Stimulated activated CD4-positive, alpha-beta T cell treated with anti-CD3 and anti-CD28 coated beads, Interleukin-12 subunit alpha, Interleukin-12 subunit beta, amount 100 ng/mL, for 48 hours (primary cell): ENCODE results near the gene POGZ.

Source experiments
- DNase-seq, 3 donors: peaks; one replicate each; pipeline ENCODE4 v3.0.0-alpha.2; 2020; ENCODE audit warnings: low read depth in 2 of 3, low spot score in 1 of 3

POGZ gene, protein sequence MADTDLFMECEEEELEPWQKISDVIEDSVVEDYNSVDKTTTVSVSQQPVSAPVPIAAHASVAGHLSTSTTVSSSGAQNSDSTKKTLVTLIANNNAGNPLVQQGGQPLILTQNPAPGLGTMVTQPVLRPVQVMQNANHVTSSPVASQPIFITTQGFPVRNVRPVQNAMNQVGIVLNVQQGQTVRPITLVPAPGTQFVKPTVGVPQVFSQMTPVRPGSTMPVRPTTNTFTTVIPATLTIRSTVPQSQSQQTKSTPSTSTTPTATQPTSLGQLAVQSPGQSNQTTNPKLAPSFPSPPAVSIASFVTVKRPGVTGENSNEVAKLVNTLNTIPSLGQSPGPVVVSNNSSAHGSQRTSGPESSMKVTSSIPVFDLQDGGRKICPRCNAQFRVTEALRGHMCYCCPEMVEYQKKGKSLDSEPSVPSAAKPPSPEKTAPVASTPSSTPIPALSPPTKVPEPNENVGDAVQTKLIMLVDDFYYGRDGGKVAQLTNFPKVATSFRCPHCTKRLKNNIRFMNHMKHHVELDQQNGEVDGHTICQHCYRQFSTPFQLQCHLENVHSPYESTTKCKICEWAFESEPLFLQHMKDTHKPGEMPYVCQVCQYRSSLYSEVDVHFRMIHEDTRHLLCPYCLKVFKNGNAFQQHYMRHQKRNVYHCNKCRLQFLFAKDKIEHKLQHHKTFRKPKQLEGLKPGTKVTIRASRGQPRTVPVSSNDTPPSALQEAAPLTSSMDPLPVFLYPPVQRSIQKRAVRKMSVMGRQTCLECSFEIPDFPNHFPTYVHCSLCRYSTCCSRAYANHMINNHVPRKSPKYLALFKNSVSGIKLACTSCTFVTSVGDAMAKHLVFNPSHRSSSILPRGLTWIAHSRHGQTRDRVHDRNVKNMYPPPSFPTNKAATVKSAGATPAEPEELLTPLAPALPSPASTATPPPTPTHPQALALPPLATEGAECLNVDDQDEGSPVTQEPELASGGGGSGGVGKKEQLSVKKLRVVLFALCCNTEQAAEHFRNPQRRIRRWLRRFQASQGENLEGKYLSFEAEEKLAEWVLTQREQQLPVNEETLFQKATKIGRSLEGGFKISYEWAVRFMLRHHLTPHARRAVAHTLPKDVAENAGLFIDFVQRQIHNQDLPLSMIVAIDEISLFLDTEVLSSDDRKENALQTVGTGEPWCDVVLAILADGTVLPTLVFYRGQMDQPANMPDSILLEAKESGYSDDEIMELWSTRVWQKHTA (N-terminal part only)

DNA sequence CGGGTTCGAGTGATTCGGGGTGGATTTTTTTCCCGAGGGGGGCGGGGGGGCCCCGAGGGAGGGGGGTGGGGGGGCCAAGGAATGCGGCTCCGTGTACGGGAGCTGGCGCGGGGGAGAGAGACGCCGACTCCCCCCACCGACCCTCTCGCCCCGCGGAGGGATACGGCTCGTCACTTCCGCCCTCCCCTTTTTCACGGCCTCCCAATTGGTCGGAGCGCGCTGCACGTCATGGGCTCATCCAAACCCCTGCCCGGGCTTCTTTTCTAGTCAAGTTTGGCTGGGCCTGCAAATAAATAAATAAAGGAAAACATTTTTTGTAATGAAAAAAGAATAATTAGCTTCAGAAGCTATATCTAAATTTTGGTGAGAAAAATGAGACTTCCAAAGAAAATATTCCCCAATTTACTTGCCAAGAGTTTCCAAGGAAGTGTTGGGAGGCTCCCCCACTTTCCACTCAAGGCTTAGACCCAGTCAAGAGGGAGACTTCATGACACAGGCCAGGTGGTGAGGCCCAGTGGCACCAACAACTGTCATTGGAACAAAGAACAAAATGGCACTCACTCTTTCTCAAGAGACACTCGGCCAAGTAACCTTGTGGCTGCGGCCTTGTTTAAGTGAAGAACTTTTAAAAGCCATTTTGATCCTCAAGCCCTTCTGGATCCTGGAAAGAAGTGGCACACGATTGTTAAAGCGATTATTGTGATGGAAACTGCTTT, at the start of gene POGZ:
POGZ (minus strand) TSS at position 164 of the 716 bp plus-strand sequence. CDS start 17,290 bp downstream, outside the sequence.
- DNase-seq = peak; percentile 90 to 93 (median 92)

DNA sequence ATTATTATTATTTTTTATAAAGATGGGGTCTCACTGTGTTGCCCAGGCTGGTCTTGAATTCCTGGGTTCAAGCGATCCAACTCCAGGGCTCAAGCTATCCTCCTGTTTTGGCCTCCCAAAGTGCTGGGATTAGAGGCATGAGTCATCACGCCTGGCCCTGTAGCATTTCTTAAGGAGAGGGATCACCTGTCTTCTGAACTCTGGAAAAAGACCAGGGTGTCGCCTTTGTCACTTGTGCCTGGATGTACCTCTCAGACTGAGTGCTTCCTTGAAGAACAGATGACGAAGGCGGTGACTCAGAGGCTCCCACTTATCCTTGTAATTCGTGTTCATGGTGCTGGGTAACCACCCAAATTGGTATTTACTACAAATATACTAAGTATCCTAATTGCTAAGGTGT, 49.5 kb upstream of the POGZ start:
- DNase-seq = no peak

DNA sequence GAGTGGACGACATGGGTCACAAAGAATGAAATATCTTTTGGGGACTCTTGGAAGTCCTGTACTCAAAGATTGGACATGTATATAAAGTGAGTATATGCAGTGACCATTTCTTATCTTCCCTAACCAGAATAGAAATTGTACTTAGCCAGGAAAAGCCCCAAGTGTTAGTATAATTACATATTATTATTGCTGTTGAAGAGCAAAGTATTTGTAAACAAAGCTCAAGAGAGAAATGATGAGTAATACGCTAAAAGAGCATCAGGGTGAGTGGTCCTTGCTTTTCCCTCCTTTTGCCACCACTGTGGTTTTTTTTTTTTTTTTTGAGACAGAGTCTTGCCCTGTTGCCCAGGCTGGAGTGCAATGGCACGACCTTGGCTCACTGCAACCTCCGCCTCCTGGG, 45.5 kb upstream of the POGZ start:
- no peak for DNase-seq

DNA sequence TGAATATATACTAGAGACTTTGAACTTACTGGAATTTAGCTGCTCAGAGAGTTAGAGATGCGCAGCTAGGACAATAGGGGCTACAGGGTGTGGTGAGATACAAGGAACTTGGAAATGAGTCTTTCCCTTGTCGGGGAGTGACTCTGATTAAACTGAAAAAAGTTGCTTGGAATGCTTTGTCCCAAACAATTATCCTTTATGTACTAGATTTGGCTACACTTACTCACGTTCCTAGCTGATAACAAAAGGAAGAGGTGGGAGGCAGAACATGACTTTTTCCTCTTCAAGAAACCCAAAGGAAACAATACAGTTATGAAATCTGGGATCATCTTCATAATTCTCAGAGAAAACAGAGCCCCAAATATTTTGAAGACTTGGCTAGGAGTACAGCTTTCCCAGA, 45.0 kb upstream of the POGZ start:
- DNase-seq = no peak

DNA sequence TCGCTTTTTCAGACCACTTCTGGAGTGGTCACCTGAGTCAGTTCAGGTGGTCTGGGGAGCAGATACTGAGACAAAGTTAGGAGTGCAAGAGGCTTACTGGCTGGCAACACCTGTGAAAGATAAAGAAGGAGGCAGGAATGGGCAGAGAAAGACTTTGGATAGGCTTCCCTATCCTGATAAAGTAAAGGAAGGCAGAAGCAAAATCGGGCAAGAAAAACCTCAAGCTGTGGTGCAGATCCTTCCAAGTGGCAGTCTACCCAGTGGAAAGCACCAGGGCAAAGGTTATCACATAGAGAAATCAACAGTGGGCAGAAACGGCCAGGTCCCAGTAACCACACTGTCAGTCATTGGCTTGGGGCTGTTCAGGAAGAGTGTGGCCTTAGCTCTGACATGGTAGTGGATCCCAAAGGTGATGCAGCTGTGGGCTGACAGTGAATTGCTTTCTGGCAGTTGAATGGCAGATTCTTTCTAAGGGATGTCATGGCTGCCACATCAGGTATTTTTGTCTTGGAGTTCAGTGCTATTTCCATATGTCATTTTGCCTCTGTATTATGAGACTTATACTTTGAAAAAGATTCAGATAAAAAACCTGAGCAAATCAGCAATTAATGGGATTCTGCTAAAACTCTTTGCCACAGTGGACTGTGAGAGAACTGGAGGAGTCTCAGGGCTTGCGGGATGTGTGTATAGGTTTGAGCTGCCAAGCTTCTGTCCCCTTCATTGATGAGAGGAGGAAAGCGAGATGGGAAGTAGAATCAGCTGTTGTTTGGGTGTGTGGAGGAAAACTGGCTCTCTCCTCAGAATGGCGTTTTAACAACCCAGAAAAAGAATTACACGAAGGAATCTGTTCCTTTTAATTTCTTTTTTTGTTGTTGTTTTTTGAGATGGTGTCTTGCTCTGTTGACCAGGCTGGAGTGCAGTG, 43.8 kb upstream of the POGZ start:
- DNase-seq = no peak

DNA sequence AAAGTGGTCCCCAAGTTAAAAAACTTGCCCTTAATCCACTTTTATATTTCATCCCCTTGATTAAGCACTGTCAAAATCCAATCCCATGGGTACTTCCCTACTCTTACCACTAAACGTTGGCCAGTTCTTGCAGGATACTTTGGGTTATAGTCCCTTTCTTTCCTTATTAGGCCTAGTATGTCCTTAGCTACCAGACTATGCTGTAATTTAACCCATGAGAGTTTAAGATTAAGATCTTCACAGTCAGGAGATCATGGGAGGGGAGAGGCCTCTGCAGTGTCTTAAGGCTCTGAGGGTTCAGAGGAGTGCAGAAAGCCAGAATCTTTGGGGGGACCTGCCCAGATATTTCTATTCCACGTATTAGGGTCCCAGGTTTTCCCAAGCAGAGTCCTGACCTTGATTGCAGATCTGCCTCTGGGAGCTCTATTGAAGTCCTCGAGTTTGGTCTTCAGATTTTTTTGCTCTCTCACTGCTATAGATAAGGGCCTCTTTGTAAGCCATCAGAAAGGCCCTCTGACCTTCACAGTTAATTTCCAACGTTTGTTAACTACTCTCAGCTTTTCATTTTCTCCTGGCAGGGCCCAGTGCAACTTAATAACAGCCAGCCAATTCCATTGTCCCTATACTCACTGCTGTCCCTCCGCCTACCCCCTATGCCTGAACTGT, 42.9 kb upstream of the POGZ start:
- DNase-seq = no peak

DNA sequence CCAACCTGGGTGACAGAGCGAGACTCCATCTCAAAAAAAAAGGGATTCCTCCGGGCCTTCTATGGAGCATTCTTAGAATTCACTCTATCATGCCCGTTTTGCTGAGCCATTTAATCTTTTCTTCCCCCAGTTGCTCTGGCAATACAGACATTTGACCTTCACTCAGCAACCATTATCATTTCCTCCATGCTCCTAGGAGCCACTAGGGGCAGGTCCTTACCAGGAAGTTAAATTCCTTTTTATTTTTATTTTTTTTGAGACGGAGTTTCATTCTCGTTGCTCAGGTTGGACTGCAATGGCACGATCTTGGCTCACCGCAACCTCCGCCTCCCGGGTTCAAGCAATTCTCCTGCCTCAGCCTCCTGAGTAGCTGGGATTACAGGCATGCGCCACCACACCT, 42.2 kb upstream of the POGZ start:
- DNase-seq = no peak

DNA sequence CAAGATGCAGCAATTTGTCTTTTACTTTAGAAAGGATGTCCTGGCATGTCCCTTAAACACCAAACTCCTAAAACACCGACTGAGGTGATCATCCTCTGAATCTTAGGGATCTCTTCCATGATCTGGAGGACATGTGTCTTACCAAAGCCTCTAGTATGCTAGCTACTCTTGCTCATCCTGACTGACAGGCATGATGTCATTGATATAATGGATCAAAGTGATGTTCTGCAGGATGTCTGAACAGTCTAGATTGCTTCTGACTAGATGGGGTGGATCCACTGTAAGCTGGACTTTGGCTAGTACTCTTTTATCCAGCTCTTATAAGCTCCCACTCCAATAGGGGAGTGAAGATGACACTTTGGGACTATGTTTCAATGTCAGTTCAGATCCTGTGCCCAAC, 40.6 kb upstream of the POGZ start:
- no peak for DNase-seq

DNA sequence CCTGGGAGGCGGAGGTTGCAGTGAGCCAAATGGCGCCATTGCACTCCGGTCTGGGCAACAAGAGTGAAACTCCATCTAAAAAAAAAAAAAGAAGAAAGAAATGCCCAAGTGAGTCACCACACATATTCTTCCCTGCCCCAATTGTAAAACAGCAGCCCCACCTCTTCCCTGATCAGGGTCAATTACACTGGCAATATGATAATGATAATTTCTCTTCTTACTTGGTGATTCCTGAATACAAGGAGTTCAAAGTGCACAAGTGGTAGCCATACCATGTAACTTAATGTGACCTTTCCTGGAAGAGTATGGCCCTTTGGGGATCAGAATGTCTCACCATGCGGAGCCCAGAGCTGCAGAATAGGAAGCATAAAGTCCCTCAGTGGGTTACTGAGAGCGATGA, 40.1 kb upstream of the POGZ start:
- DNase-seq = no peak

DNA sequence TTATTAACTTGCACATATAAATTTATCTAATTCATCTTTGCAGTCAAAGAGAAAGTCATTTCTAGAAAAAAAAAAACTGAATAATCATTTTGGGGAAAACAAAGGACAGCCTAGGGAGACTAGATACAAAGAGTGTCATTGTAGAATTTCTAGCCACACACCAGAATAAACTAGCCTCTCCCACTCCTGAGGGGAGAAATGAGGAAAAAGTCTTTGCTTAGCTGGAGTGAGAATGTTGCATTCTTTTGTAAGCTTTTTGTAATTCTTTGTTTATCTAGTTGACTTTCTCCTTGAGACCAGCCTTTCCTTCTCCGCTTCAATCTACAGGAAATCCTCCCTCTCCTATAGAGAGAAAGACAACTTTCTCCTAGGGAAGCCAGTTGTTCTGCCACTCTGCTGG, 36.0 kb upstream of the POGZ start:
- DNase-seq = no peak

DNA sequence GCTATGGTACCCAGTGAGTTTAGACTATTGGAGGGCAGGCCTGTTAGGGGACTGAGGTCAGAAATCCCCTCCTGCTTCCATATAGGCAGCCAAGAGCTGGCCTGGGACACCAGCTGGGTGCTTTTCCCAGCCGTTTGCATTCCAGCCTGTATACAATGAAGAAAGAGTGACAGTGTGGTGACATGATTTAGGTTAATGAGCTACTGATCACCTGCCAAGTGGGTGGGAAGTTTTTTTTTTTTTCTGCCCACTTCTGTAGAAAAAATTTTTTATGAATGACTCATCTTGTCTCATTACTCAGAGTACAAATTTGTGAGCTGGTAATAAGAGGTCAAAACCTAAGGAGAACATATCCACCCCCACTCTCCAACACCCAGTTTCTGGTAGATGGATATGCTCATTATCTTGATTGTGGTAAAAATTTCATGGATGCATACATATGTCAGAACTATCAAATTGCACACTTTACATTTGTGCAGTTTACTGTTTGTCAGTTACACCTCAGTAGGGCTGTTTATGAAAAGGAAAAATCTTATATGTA, 35.5 kb upstream of the POGZ start:
- no peak for DNase-seq

DNA sequence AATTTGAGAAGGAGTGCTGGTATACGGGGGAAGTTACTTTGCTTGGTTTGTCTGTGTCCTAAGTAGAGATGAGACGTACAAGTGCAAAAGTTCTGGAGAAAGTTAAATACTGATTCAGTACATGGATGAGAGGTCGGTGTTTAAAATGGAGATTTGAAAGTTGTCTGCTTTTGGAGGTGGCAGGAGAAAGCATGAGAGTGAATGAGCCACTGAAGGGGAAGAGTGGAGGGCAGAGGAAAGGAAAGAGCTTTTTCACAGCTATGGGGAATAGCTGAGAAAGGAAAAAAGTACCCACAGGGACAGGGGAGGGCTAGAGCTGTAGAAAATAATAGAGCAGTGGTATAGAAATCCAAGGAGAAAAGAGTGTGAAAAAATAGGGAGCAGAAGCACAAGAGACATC, 33.7 kb upstream of the POGZ start:
- no peak for DNase-seq

DNA sequence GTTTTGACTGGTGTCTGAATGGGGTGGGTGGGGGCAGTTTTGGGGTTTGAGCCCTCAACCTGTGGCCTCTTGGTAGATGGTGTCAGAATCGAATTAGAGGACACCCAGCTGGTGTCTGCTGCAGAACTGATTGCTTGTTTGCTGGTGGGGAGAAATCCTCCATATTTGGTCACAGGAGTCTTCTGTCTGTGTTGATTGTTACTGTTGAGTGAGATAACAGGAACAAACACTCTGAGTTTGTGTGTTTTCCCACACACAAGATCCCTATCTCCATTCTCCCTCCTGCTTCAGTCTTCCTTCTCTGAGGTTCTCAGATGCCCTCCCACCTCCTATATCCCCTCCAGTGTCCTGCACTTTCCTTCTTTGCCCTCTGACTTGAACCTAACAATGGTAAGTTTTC, 32.8 kb upstream of the POGZ start:
- DNase-seq = no peak

DNA sequence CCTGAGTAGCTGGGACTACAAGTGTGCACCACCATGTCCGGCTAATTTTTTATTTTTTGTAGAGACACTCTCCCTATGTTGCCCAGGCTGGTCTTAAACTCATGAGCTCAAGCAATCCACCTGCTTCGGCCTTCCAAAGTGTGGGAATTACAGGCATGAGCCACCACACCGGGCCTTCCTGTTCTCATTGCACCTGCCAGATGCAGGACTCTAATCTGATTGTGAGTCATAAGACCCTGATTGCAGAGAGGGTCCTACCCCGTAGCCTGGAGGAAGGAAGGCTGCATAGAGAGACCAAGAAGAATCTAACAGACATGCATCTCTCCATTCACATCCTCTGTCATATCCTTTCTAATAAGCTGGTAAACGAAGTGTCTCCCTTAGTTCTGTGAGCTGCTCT, 32.3 kb upstream of the POGZ start:
- no peak for DNase-seq

DNA sequence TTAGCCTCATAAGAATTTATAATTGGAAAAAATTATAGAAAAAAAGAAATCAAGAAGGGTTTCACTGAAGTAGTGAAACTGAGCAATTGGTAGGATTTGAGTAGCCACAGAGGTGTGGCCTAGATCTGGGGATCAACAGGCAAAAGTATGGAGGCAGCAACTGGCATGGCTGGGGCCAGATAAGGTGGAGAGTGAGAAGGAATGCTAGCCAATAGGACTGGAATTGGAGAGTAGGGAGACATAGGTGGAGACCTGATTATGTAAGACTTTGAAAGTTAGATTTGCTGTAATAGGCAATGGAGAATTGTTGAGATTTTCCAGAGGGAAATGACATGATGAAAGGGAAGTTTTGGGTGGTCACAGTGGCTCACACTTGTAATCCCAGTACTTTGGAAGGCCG, 27.3 kb upstream of the POGZ start:
- DNase-seq = no peak

DNA sequence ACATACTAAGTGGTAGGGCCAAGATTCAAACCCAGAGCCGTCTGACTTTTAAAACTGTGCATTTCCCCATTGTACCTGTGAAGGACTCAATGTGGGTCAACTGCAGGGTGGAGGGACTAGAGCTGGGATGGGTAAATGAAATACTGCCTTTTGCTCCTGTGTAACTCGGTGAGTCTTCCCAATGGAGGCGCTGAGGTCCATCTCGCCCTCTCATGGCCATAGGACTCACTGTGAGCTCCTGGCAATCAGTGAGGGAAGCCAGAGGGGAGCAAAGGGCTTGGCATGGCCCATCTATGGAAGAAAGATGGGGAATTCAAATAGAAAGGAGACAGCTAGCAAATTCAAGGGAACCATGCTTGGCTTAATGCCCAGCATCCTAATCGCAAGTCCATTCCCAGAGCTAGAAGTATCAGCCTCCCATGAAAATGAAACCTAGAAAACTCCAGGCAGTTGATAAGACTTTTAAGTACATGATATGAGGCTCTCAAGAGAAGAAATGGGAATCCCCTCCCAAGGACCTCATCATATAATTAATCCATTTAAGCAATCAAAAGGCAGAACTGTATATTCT, 26.5 kb upstream of the POGZ start:
- no peak for DNase-seq

DNA sequence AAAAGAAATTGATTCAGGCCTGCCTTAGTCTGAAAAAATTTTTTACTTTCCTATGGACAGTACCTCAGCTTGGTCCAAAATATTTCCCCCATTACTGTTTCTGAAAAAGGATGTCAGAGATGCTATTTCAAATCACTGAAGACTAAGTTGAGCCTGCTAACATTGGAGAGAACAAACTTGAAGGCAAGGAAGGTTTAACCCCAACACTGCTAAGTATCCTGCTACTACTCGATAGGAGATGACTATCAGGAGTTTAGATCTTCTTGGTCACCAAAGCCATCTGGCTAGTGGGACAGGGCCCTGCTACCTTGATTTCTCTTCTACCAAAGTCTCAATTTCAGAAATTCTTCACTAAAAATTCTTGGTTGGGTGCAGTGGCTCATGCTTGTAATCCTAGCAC, 22.7 kb upstream of the POGZ start:
- no peak for DNase-seq

DNA sequence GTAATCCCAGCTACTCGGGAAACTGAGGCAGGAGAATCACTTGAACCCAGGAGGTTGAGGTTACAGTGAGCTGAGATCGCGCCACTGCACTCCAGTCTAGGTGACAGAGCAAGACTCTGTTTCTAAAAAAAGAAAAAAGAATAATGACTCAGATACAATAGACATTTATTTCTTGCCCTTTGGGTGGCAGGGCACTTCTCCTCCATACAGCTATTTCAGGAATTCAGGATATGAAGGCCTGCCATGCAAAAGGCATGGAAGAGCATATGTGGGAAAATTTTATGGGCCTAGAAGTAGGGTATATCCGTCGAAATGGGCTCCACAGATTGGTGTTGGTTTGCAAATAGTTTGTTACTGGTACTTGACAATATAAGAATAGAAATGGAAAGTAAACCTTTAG, 20.2 kb upstream of the POGZ start:
- DNase-seq = no peak

DNA sequence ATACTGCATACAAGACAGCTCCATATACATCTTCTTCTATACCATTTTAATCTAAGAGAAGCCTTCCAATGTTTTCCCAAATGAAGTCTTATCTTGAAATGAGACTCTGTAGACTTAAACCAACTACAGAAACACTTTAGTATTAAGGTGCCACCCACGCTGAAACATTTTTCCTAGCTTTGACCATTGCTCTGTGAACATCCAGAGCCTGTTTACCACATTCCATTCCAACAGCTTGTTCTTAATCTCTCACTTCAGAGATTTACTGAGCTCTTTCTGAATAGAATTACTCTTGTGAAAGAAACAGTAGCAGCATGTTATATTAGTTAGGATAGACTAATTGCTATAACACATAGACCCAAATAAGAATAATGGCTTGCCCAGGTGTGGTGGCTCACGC, 19.6 kb upstream of the POGZ start:
- DNase-seq = no peak
